Measurements from ENCODE around the gene ADD1.

The ADD1 gene

DNA sequence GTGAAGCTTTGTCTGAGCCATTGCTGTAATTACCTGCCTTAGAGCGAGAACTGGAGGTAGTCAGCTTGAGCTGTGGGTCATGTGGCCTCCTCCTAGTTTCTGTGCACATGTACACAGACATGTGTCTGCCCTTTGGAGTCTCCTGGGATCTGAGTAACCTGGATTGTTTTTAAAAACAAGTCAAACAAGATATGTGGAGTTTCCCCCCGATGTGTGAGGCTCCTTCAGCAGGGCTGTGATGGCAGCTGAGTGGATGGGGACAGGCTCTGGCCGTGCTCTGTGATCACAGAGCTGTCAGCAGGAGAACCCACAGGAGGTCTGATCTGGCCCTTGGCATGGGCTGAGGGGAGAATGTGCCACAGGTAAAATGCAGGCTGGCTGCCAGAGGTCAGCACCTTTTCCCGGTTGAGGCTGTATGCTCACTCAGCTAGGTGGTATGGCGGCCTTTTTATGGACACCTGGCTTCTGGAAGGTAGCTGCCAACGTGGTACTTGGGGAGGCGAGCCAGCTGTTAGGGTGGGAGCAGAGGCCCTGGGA, 81.2 kb downstream of the ADD1 start:
- no peak for DNase-seq

DNA sequence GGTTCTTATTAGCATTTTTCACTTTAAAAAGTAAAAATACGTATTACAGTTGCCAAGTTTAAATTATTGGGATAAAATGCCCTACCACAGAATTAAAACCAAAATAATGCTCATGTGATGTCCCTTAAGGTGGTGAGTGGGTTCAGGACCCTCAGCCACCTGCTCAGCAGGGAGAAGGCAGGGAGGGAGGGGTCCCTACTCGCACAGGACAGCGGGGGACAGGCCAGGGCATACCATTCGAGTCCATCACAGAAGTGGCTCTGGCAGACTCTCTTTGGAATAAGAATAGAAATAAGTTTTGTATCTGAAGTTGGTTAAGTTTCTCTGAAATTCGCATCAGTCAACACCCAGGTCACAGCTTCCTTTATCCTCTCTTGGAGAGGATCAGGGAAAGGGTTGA, 81.9 kb downstream of the ADD1 start:
- DNase-seq = no peak

DNA sequence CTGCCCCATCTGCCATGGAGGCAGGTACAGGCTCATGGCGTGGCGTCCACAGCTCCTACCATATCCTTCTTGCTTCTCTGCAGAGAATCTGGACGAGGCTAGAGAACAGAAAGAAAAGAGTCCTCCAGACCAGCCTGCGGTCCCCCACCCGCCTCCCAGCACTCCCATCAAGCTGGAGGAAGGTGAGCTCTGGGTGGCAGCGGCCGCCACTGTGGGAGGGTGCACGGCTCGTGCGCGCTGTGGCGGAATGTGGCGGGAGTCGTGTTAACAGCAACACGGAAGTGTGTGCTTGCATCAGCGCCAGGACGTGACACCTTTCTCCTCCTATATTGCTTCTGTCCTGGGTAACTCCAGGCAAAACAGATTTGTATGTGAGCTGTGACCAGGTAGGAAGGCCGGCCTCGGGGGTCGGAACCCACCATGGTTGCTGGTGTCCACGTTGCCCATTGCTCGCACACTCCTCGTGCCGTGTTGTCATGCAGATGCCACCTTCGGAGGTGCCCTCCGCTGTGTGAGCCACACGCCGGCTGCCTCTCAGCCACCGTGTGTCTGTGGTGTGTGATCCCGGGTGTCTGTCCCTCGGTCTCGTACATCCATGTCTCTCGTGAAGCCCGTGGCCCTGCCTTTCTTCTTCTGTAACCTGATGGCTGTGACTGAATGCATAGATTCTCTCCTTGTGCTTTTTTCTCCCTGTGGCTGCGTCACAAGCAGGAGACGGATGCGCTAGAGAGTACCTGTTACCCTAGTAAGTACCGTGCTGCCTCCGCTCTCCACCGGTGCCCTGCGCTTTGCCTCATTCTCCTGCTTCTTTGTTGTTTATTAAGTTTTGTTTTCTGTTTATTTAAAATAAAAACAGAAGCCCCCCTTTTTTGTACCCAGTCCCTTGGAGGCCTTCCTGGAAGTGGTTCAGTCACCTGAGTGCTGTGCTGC, 82.6 kb downstream of the ADD1 start:
- DNase-seq = no peak

DNA sequence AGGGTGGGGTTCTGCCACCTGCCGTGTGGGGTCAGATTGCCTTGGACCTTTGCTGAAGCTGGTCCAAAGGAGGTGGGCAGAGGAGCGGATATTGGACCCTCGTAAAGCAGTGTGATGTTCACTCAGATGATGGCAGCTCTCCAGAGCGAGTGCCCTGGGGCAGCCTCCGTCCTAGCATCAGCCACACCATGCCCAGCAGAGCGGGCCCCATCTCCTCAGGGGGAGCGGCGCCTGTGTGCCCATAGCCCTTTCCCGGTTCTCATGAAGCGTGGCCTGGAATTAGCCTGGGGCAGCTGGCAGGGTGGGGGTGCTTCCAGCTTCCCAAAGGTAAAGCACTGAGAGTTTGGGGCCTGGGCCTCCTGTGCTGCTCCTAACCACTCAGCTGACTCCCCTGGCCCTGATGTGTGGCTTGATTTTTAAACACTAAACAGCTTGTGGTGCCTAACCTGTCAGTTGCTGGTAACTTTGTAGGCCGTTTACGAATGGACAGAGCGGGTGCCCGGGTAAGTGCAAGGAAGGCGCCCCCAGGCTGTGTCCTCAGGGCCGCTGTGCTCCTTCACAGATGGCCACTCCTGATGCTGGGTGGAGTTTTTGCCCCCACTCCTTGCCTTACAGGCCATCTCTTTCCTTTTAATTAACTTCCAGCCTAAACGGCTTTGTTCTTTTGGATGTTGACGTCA, 83.5 kb downstream of the ADD1 start:
- no peak for DNase-seq

DNA sequence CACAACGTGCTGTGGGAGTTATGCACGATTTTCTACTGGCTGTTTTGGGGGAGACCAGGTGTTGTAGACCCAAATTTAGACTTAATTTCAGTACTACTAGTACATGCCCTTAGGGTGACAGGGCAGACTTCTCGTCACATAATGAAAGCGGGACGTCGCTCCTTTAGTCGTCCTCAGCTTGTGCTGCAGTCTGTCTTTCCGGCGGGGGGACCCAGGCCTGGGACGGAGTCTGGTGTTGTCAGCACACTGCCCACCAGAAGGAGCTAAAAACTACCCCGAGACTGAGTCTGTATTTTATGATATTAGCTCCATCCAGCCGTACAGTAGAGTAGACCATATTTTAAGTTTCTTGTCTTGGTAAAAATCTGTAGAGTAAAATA, 84.0 kb downstream of the ADD1 start:
- DNase-seq = no peak

DNA sequence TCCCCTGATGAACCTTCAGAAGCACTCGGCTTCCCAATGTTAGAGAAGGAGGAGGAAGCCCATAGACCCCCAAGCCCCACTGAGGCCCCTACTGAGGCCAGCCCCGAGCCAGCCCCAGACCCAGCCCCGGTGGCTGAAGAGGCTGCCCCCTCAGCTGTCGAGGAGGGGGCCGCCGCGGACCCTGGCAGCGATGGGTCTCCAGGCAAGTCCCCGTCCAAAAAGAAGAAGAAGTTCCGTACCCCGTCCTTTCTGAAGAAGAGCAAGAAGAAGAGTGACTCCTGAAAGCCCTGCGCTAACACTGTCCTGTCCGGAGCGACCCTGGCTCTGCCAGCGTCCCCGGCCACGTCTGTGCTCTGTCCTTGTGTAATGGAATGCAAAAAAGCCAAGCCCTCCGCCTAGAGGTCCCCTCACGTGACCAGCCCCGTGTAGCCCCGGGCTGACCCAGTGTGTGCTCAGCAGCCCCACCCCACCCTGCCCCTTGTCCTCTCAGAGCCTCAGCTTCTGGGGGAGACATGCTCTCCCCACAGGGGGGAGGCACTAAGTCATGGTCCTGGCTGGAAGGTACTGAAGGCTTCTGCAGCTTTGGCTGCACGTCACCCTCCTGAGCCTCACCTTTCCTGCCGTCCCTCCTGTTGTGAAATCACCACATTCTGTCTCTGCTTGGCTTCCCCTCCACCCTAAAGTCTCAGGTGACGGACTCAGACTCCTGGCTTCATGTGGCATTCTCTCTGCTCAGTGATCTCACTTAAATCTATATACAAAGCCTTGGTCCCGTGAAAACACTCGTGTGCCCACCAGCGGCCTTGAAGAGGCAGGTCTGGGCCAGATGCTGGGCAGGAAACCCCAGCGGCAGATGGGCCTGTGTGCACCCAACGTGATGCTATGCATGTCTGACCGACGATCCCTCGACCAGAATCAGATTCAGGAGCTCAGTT, 84.9 kb downstream of the ADD1 start:
- no peak for DNase-seq

DNA sequence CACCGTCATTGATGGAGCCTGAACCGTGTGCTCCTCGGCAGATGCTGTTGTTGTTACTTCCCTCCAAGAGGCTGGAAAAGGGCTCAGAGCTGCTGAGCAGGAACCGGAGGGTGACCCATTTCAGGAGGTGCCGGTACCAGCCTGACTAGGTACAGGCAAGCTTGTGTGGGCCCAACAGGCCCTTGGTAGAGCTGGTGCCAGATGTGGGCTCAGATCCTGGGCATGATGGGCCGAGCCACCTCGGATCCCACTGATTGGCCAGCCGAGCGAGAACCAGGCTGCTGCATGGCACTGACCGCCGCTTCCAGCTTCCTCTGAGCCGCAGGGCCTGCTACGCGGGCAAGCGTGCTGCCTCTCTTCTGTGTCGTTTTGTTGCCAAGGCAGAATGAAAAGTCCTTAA, 85.8 kb downstream of the ADD1 start:
- no peak for DNase-seq

DNA sequence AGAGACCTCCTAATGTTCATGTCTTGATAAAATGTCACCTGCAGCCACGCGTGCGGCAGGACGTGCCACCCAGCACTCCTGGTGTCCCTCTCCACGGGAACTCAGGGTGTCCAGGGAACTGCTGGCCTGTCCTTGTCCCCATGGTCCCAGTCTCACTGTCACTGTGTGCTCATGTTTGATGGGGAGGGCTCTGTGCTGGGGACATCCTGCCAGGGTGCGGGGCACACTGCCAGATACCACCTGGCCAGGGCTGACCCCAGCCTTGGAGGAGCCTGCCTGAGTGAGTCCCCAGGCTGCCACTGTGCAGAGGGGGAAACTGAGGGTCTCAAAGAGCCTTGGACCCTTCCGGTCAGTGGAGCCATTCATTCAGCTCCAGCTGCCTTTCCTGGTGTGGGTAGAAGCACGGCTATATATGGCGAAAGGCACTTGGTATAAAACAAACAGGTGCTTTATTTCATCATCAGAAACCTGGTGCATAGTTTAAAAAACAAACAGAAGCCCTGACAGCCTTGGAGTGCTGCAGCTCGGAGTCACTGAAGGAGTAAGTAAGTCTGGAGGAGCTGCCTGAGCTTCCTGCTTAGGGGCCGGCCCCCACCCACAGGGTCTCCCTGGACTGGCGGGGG, 86.6 kb downstream of the ADD1 start:
- DNase-seq = no peak

DNA sequence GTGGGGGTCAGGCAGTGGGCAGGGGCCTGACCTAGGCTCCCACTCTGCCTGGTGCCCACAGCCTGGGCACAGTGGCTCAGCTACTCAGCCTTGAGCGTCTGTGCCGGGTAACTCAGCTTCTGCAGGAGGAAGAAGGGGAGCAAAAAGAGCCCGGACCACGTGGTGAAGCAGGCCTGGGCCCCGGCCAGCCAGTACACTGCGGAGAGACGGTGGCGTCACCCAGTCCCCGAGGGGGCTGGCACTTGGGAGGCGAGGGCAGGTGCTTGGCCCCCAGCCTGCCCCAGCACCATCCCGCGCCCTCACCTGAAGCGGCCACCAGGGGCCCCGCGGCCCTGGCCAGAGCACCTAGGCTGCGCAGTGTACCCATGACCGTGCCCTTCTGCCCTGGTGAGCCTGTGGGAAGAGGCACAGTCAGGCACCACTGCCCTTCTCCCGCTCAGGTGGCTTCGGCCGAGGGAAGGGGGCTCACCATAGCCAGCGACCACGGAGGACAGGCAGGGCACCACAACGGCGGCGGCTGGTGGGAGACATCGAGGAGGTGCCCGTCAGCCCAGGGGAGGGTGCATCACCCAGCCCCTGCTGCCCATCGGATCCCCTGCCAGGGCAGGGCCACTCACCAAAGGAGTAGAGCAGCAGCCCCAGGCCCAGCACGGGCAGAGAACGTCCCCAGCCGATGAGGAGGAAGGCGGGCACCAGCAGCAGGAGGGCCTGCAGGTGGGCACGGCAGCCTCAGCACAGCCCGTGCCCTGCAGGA, 87.3 kb downstream of the ADD1 start:
- no peak for DNase-seq

DNA sequence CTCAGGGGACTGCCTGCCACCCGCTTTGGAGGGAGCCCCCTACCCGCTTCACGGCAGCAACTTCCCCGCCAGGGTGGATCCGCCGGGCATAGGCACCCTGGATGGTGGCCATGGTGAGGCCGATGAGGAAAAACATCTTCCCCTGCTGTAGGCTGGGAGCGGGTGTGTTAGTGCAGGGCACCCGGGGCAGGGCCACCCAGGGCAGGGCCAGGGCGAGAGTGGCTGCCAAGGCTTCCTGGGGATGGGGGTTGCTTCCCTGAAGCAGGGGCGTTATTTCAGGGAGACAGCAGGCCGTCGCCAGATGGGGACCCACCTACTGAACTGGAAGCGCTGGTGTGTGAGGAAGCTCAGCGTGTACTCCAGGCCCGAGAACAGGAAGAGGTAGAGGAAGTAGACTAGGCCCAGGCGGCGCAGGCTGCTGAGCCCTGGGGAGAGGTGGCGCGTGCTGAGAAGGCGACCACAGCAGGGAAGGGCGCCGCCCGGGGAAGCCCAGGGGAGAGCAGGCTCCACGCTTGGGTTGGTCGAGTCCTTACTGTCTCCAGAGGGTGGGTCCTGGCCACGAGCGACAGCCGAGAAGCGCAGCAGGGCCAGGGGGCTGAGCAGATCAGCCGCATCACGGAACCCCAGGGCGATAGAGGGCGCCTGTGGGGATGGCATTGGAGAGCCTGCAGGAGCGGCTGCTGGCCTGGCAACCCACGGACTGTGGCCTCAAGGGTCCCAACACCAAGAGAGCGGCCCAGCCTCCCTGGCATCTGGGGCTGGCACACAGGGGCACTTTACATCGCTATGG, 88.1 kb downstream of the ADD1 start:
- no peak for DNase-seq

DNA sequence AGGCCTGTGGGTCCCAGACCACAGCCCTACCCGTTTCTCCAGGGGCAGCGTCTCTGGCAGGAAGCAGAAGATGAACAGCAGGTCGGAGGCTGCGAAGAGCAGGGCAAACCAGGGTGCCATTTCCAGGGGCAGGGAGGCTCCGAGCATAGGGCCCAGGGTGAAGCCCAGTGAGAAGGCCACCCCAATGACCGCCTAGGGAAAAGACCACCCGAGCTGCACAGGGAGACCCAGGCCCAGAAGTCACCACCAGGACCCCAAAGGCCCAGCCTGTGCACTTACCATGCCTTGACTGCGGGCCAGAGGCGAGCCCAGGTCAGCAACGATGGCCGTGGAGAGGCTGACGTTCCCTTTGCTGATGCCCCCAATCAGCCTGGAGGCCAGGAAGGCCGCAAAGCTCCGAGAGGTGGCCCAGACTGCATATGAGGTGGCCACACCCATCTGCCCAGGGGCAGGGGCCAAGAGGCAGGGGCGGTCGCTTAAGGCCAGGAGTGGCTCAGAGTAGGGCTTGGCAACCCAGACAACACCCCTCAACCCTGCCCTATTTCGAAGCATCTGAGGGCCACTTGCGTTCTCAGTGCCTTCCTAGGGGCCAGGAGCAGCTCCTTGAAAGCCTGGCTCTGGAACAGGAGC, 88.8 kb downstream of the ADD1 start:
- DNase-seq = no peak

DNA sequence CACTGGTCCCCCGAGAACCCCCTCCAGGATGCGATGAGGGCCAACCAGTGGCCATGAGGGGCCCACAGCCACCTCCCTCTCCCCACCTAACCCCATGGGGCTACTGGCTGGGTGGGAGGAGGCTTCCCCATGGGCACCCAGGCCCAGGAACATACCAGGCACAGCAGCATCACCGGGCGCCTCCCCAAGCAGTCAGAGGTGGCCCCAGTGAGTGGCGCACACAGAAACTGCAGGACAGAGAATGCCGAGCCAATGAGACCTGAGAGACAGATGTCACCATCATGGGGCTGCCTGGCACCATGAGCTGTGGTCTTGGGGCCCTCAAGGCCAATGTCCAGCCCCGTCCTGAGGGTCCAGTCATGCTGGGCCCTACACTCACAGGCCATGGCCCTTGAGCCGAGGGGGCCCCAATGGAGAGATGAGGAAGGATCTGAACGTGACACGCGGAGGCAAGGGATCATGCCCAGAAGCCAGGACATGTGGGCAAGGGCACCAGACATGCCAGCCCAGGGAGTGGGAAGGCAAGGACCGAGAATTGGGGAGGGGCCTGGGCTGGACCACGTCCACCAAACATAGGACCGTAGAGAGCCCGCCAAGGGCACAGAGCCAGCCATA, 89.4 kb downstream of the ADD1 start:
- DNase-seq = no peak

DNA sequence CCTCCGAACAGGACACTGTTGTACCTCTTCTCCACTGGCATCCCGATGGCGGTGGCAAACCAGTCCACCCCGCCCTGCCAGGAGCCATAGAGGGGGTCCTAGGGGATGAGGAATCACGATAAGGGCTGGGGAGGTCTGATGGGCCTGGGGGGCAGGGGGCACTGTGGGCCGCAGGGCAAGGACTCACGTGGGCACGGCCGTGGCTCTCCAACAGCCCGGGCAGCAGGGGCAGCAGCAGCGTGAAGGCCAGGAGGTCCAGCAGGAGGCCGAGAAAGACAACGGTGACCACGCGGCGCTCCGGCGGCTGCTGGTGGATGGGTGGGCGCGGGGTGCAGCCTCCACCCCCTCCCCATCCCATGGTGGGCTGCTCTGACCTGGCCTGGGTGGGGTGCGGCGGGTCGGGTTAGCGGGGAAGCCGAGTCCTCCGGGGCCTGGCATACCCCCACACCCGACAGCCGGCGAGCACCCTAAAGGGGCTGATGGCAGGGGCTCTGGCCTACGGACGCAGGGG, 90.0 kb downstream of the ADD1 start:
- no peak for DNase-seq

DNA sequence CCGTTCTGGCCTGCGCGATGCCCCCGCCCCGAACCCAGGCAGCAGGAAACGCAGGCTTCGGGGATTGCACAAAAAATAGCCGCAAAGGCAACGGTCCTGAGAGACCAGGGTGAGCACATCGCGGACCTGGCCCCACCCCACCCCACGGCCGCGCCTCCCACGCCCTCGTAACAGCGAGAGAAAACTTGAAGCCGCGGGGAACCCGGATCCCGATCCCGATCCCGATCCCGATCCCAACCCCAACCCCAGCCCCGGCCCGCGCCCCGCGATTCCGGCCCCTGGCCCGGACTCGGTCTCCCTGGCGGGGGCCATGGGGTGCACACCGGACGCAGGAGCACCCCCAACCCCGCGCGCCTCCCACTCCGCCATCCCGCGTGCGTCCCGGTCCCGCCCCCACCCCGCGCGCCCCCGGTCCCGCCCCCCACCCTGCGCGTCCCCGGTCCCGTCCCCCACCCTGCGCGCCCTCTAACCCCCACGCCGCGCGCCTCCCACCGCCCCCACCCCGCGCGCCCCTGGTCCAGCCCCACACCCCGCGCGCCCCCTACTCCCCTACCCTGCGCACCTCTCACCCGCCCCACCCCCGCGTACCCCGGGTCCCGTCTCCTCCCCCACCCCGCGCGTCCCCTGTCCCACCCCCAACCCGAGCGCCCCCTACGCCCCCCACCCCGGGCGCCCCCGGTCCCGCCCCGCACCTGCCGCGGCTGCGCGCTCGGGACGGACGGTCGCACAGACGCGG, 90.6 kb downstream of the ADD1 start:
- DNase-seq = peak; percentile 57

DNA sequence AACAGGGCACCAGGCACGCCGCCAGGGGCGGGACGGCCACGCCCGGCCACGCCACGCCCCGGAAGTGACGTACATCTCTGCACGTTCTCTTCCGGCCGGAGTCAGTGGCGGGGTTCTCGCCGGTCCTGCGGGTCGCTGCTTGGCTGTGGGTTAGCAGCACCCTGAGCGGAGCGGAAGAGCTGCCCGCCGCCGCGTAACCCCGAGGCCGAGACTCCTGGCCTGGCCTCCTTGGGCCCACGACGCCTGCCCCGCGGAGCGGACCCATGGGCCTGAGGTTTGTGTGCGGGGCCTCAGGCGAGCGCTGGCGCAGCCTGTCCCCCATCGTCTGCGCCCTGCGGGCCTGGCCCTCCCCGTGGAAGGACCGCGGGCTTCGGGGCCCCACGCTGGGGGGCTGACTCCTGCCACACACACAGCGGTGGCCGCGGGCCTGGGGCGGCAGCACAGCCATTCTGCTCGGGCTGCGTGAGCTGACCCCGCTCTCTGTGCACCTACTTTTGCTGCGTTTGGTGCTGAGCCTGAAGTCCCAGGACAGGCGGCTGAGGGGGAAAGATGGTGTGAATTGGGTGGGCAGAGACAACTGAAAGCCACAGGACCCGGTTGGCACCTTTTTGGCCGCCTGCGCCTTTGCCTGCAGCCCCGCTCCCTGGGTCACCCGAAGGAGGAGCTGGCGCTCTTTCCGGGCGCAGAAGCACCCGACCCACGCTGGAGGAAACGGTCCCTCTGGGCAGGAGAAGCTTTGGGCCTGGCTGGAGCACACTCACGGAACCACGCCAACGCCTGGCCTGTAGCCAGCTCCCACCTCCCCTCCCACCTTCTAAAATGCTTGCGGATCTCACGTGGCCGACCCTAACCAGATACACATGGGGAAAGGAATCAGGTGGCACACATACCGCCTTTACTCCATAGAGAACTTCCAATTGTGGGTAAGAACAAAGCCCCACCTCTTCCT, 91.4 kb downstream of the ADD1 start:
- DNase-seq = peak; percentile 93

DNA sequence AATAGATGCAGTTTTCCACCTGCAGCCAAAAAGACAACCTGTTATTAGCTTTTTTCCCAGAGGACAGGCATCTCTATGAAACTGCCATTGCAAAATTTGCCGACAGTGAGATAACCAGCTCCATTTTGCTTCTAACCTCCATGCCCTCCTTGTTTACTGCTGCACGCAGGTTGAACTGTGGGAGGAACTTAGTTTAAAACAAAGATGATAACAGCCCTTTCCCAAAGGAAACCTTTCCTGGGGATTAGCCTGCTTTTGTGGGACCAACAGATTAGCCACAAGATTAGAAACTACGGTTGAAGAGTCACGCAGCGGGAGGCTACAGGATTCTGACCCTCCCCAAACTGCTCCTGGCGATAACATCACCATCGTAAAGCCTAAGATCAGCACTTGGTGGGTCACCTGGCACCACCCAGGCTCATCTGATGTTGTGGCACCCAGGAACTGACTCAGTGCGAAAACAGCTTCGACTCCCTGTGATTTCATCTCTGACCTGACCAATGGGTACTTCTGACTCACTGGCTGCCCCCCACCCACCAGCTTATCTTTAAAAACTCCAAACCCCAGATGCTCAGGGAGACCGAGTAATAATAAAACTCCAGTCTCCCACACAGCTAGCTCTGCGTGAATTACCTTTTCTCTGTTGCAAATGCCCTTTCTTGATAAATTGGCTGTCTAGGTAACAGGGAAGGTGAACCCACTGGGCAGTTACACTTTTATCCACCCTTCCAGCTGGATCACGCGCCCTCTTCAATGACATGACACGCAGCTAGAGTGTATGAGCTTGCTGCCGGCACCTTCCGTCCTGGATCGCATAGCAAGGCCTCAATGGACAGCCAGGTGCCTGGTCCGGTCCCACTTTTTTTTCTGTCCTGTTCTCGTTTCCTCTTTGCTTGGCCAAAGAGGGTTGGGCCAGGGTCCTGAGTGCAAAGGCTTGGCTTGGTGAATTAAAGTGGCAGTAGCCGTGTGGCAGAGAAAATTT, 92.4 kb downstream of the ADD1 start:
- DNase-seq = no peak

Data from effector CD8-positive, alpha-beta T cell (primary cell).